ENCODE results near the gene SPATS2. TPM values are rescaled to one million over a fixed set of nuclear protein-coding genes. Genes with fewer than 3 reads are reported as not detected.

The SPATS2 gene
- total RNA-seq, 1 donor from 2014 or later = 46.3 TPM

GRCh38 chr12:49400304-49400703 lies 33.0 kb downstream of the SPATS2 start:
- Mint-ChIP-seq H3K9me3 (ENCODE audit: unreplicated experiment) (no peaks in the 10 kb centered on the region), H3K36me3 (ENCODE audit: low read depth, unreplicated experiment) (peaks cover 4% of the 10 kb centered on the region), H3K27ac (ENCODE audit: unreplicated experiment) (no peak overlapping the region), H3K27me3 (ENCODE audit: low read depth, unreplicated experiment) (no peaks in the 10 kb centered on the region), H3K4me3 (ENCODE audit: unreplicated experiment) (no peak overlapping the region), H3K4me1 (ENCODE audit: low read depth, unreplicated experiment) (peaks cover 19% of the 10 kb centered on the region)
- Histone ChIP-seq H3K27ac (ENCODE audit: low read depth, low read length) (no peak overlapping the region), H3K9me3 (ENCODE audit: insufficient read depth, low read depth, low read length) (no peaks in the 10 kb centered on the region), H4K20me1 (ENCODE audit: insufficient read depth, low read length) (peaks cover 98% of the 10 kb centered on the region), H2AFZ (ENCODE audit: low read depth, low read length) (no peak overlapping the region), H3K4me3 (ENCODE audit: insufficient read depth, low read depth, low read length) (no peak overlapping the region), H3K27me3 (ENCODE audit: insufficient read depth, low read length) (no peaks in the 10 kb centered on the region), H3K4me1 (ENCODE audit: insufficient read depth, low read length) (no peaks in the 10 kb centered on the region), H3K4me2 (ENCODE audit: low read length) (no peak overlapping the region), H3K79me2 (ENCODE audit: insufficient read depth, low read length) (peaks cover 98% of the 10 kb centered on the region), H3K9ac (ENCODE audit: low read length) (no peak overlapping the region), H3K36me3 (ENCODE audit: insufficient read depth, low read length) (peaks cover 3% of the 10 kb centered on the region)
- FAIRE-seq (no peak), DNase-seq (ENCODE audit: low read depth) (no peak)
- TF ChIP-seq EZH2 (IDR thresholded peaks at IDR 0.05; ENCODE audit: insufficient read depth, low read length) (no peak), CTCF (IDR thresholded peaks at IDR 0.05; ENCODE audit: insufficient read depth, low read depth, low read length) (no peak)

GRCh38 chr12:49403971-49404450 lies 36.7 kb downstream of the SPATS2 start:
- Histone ChIP-seq H2AFZ (ENCODE audit: low read depth, low read length) (no peak overlapping the region), H3K4me1 (ENCODE audit: insufficient read depth, low read length) (no peaks in the 10 kb centered on the region), H3K79me2 (ENCODE audit: insufficient read depth, low read length) (peaks cover 94% of the 10 kb centered on the region), H3K4me2 (ENCODE audit: low read length) (no peak overlapping the region), H3K27me3 (ENCODE audit: insufficient read depth, low read length) (no peaks in the 10 kb centered on the region), H3K27ac (ENCODE audit: low read depth, low read length) (no peak overlapping the region), H3K36me3 (ENCODE audit: insufficient read depth, low read length) (no peaks in the 10 kb centered on the region), H3K9me3 (ENCODE audit: insufficient read depth, low read depth, low read length) (no peaks in the 10 kb centered on the region), H3K4me3 (ENCODE audit: insufficient read depth, low read depth, low read length) (no peak overlapping the region), H4K20me1 (ENCODE audit: insufficient read depth, low read length) (peaks cover 94% of the 10 kb centered on the region), H3K9ac (ENCODE audit: low read length) (no peak overlapping the region)
- Mint-ChIP-seq H3K36me3 (ENCODE audit: low read depth, unreplicated experiment) (no peaks in the 10 kb centered on the region), H3K27me3 (ENCODE audit: low read depth, unreplicated experiment) (no peaks in the 10 kb centered on the region), H3K27ac (ENCODE audit: unreplicated experiment) (no peak overlapping the region), H3K9me3 (ENCODE audit: unreplicated experiment) (no peaks in the 10 kb centered on the region), H3K4me3 (ENCODE audit: unreplicated experiment) (no peak overlapping the region), H3K4me1 (ENCODE audit: low read depth, unreplicated experiment) (peaks cover 10% of the 10 kb centered on the region)
- FAIRE-seq = no peak
- no peak for DNase-seq (ENCODE audit: low read depth)
- TF ChIP-seq CTCF (IDR thresholded peaks at IDR 0.05; ENCODE audit: insufficient read depth, low read depth, low read length) = no peak
- TF ChIP-seq EZH2 (IDR thresholded peaks at IDR 0.05; ENCODE audit: insufficient read depth, low read length) = no peak

- TF ChIP-seq CTCF (IDR thresholded peaks at IDR 0.05; ENCODE audit: insufficient read depth, low read depth, low read length) = no peak
- no peak for TF ChIP-seq EZH2 (IDR thresholded peaks at IDR 0.05; ENCODE audit: insufficient read depth, low read length)
- peaks cover 90% of the 10 kb centered on the region for H4K20me1 ChIP-seq (ENCODE audit: insufficient read depth, low read length)
- H3K27ac Mint-ChIP-seq (ENCODE audit: unreplicated experiment) = no peak overlapping the region
- no peaks in the 10 kb centered on the region for H3K9me3 ChIP-seq (ENCODE audit: insufficient read depth, low read depth, low read length)
- H3K36me3 ChIP-seq (ENCODE audit: insufficient read depth, low read length) = no peaks in the 10 kb centered on the region
- peaks cover 92% of the 10 kb centered on the region for H3K79me2 ChIP-seq (ENCODE audit: insufficient read depth, low read length)
- H3K4me3 Mint-ChIP-seq (ENCODE audit: unreplicated experiment) = no peak overlapping the region
- H3K4me2 ChIP-seq (ENCODE audit: low read length) = no peak overlapping the region
- no peak overlapping the region for H3K4me3 ChIP-seq (ENCODE audit: insufficient read depth, low read depth, low read length)
- H3K27me3 ChIP-seq (ENCODE audit: insufficient read depth, low read length) = no peaks in the 10 kb centered on the region
- H3K4me1 Mint-ChIP-seq (ENCODE audit: low read depth, unreplicated experiment) = peaks cover 10% of the 10 kb centered on the region
- H2AFZ ChIP-seq (ENCODE audit: low read depth, low read length) = no peak overlapping the region
- H3K4me1 ChIP-seq (ENCODE audit: insufficient read depth, low read length) = no peaks in the 10 kb centered on the region
- no peak overlapping the region for H3K27ac ChIP-seq (ENCODE audit: low read depth, low read length)
- H3K9ac ChIP-seq (ENCODE audit: low read length) = no peak overlapping the region
- FAIRE-seq (no peak), DNase-seq (ENCODE audit: low read depth) (no peak)
- no peaks in the 10 kb centered on the region for H3K9me3 Mint-ChIP-seq (ENCODE audit: unreplicated experiment)
- peaks cover 3% of the 10 kb centered on the region for H3K36me3 Mint-ChIP-seq (ENCODE audit: low read depth, unreplicated experiment)
- no peaks in the 10 kb centered on the region for H3K27me3 Mint-ChIP-seq (ENCODE audit: low read depth, unreplicated experiment)
Measured at GRCh38 chr12:49404956-49405355, 37.7 kb downstream of the SPATS2 start.
